Spleen (tissue), 7 donors: ENCODE data around the gene GPRIN1.

Source experiments
- CTCF ChIP-seq, 11 experiments: fragments of 200-600 bp in 7 of 11; fragments of 450-650 bp in 4 of 11; sonication (generic) in 4 of 11; IDR thresholded peaks in 8 of 11; conservative IDR thresholded peaks in 3 of 11; 1 replicate in 7 of 11; 2 replicates in 4 of 11; pipeline versions ENCODE4 v1.4.0 to v1.8.0; 2016 to 2021; ENCODE audit warnings: antibody characterized with exemption in 11 of 11, inconsistent platforms in 4 of 11, mild to moderate bottlenecking in 1 of 11
- POLR2A ChIP-seq, 3 donors: fragments of 450-650 bp; IDR thresholded peaks; one replicate each; pipeline ENCODE4 v1.5.1; 2017; ENCODE audit warnings: antibody characterized with exemption in 3 of 3, mild to moderate bottlenecking in 1 of 3
- POLR2AphosphoS5 ChIP-seq, 3 donors: sonication (generic); formaldehyde crosslinking; IDR thresholded peaks; one replicate each; pipeline ENCODE4 v1.5.1; 2017; ENCODE audit warnings: antibody characterized with exemption in 3 of 3
- donor health status: DM: no; HTN: no; CAD: no; lungs with moderate emphysema.
- donor health status: DM: no; HTN: no; CAD: no.
- donor health status: DM: no; HTN: no; CAD: no.

GRCh38 chr5:176603091-176603490 lies 6.9 kb downstream of the GPRIN1 start:
- TF ChIP-seq POLR2A (IDR thresholded peaks at IDR 0.05) (no peak), CTCF (IDR thresholded peaks at IDR 0.05 in 8 of 11, conservative IDR thresholded peaks at IDR 0.05 in 3 of 11) (no peak), POLR2AphosphoS5 (IDR thresholded peaks at IDR 0.05) (no peak)
